Tibial nerve (tissue), 4 donors: ENCODE measurements around the gene TBC1D3E.
"Not testable (repeated sequence)": the region's sequence is repeated elsewhere in the genome, so short reads cannot be mapped to it uniquely, and the experiment has no call there.

Experiments
- CTCF ChIP-seq, 5 experiments: fragments of 200-600 bp in 3 of 5; fragments of 450-650 bp in 2 of 5; sonication (generic) in 3 of 5; IDR thresholded peaks; one replicate each; pipeline ENCODE4 v1.5.1; 2016 to 2019; ENCODE audit warnings: antibody characterized with exemption in 5 of 5, mild to moderate bottlenecking in 3 of 5, moderate library complexity in 2 of 5
- EP300 ChIP-seq, 2 donors: sonication (generic); formaldehyde crosslinking; IDR thresholded peaks; one replicate each; pipeline ENCODE4 v1.6.1; 2017; ENCODE audit warnings: antibody characterized with exemption in 2 of 2, mild to moderate bottlenecking in 1 of 2
- POLR2A ChIP-seq, 2 donors: fragments of 450-650 bp; IDR thresholded peaks; one replicate each; pipeline ENCODE4 v1.6.1; 2017; ENCODE audit warnings: antibody characterized with exemption in 2 of 2, mild to moderate bottlenecking in 2 of 2, moderate library complexity in 2 of 2

- not testable (repeated sequence) for TF ChIP-seq CTCF, POLR2A, EP300 (IDR thresholded peaks at IDR 0.05)
Observed at GRCh38 chr17:38099262-38099661, 28.5 kb upstream of the TBC1D3E start.
